ENCODE results near the gene POLR2M.

POLR2M gene

GRCh38 chr15:57692709-57693108 lies 13.8 kb upstream of the POLR2M start:
- DNase-seq (ENCODE audit: low read depth) = no peak

GRCh38 chr15:57694279-57694678 lies 12.2 kb upstream of the POLR2M start:
- no peak for DNase-seq (ENCODE audit: low read depth)

GRCh38 chr15:57696146-57696545 lies 10.4 kb upstream of the POLR2M start:
- DNase-seq (ENCODE audit: low read depth) = no peak

GRCh38 chr15:57697588-57697987 lies 8.9 kb upstream of the POLR2M start:
- DNase-seq (ENCODE audit: low read depth) = no peak

GRCh38 chr15:57698243-57698642 lies 8.3 kb upstream of the POLR2M start:
- DNase-seq (ENCODE audit: low read depth) = no peak

GRCh38 chr15:57698991-57699390 lies 7.5 kb upstream of the POLR2M start:
- no peak for DNase-seq (ENCODE audit: low read depth)

- no peak for DNase-seq (ENCODE audit: low read depth)
Observed at GRCh38 chr15:57703387-57703786, 3.1 kb upstream of the POLR2M start.

- DNase-seq (ENCODE audit: low read depth) = no peak
Observed at GRCh38 chr15:57704441-57704840, 2.1 kb upstream of the POLR2M start.

- DNase-seq (ENCODE audit: low read depth) = no peak
Observed at GRCh38 chr15:57705746-57706404, 639 bp upstream of the POLR2M start.

GRCh38 chr15:57708047-57708446 lies 1.5 kb downstream of the POLR2M start:
- DNase-seq (ENCODE audit: low read depth) = no peak

- DNase-seq (ENCODE audit: low read depth) = no peak
Observed at GRCh38 chr15:57718309-57718708, 11.8 kb downstream of the POLR2M start.

- DNase-seq (ENCODE audit: low read depth) = no peak
Observed at GRCh38 chr15:57720867-57721266, 14.4 kb downstream of the POLR2M start.

- DNase-seq (ENCODE audit: low read depth) = no peak
Observed at GRCh38 chr15:57726411-57726810, 19.9 kb downstream of the POLR2M start.

GRCh38 chr15:57727031-57727430 lies 20.5 kb downstream of the POLR2M start:
- no peak for DNase-seq (ENCODE audit: low read depth)

- DNase-seq (ENCODE audit: low read depth) = no peak
Observed at GRCh38 chr15:57728436-57728835, 21.9 kb downstream of the POLR2M start.

GRCh38 chr15:57730876-57731275 lies 24.4 kb downstream of the POLR2M start:
- DNase-seq (ENCODE audit: low read depth) = no peak

GRCh38 chr15:57731530-57732103 lies 25.1 kb downstream of the POLR2M start:
- no peak for DNase-seq (ENCODE audit: low read depth)

GRCh38 chr15:57732526-57733331 lies 26.2 kb downstream of the POLR2M start:
- peak; percentile 21 for DNase-seq (ENCODE audit: low read depth)

- no peak for DNase-seq (ENCODE audit: low read depth)
Observed at GRCh38 chr15:57734860-57735259, 28.3 kb downstream of the POLR2M start.

GRCh38 chr15:57735431-57735830 lies 28.9 kb downstream of the POLR2M start:
- no peak for DNase-seq (ENCODE audit: low read depth)

GRCh38 chr15:57735891-57736290 lies 29.4 kb downstream of the POLR2M start:
- no peak for DNase-seq (ENCODE audit: low read depth)

GRCh38 chr15:57736591-57736990 lies 30.1 kb downstream of the POLR2M start:
- no peak for DNase-seq (ENCODE audit: low read depth)

- DNase-seq (ENCODE audit: low read depth) = no peak
Observed at GRCh38 chr15:57738734-57739237, 32.3 kb downstream of the POLR2M start.
